HepG2 (cell line): Measurements from ENCODE around the gene EMP2. TPM values are rescaled to one million over a fixed set of nuclear protein-coding genes. Genes with fewer than 3 reads are reported as not detected.

Experiments
- AKAP8 ChIP-seq: sonication (generic); formaldehyde crosslinking; IDR thresholded peaks from 2 replicates; pipeline ENCODE4 v1.5.1; 2020; ENCODE audit warnings: mild to moderate bottlenecking, missing genetic modification reagents
- FLYWCH1 ChIP-seq: sonication (generic); formaldehyde crosslinking; IDR thresholded peaks from 2 replicates; pipeline ENCODE4 v1.8.1; 2023; ENCODE audit warnings: mild to moderate bottlenecking, missing genetic modification reagents
- HDAC2 ChIP-seq: sonication (generic); formaldehyde crosslinking; IDR thresholded peaks from 2 replicates; pipeline ENCODE4 v1.4.0; 2020; ENCODE audit warnings: missing genetic modification reagents
- JDP2 ChIP-seq: sonication (generic); formaldehyde crosslinking; IDR thresholded peaks from 2 replicates; pipeline ENCODE4 v1.8.1; 2022; ENCODE audit warnings: missing genetic modification reagents, borderline replicate concordance
- JUN ChIP-seq: sonication (generic); formaldehyde crosslinking; IDR thresholded peaks from 2 replicates; pipeline ENCODE4 v1.4.0; 2020; ENCODE audit warnings: mild to moderate bottlenecking, missing genetic modification reagents
- KDM4B ChIP-seq: sonication (generic); formaldehyde crosslinking; IDR thresholded peaks from 2 replicates; pipeline ENCODE4 v1.4.0; 2020; ENCODE audit warnings: missing genetic modification reagents
- KLF6 ChIP-seq: IDR thresholded peaks from 2 replicates; pipeline ENCODE4 v1.8.0; 2016; ENCODE audit warnings: missing biosample characterization, missing genetic modification reagents
- KLF9 ChIP-seq: IDR thresholded peaks from 2 replicates; pipeline ENCODE4 v1.6.1; 2016; ENCODE audit warnings: low read depth
- PLRG1 ChIP-seq: fragments of 450-650 bp; conservative IDR thresholded peaks from 2 replicates; pipeline ENCODE4 v1.6.1; 2016
- POLR2G ChIP-seq: fragments of 200-400 bp; formaldehyde crosslinking; IDR thresholded peaks from 2 replicates; pipeline ENCODE4 v1.6.1; 2018; ENCODE audit warnings: mild to moderate bottlenecking, low read depth, low read length, moderate library complexity
- STAT5B ChIP-seq: sonication (generic); formaldehyde crosslinking; IDR thresholded peaks from 2 replicates; pipeline ENCODE4 v1.4.0; 2020; ENCODE audit warnings: missing genetic modification reagents
- TCF12 ChIP-seq, 2 experiments: fragments of 450-650 bp in 1 of 2; sonication (generic) in 1 of 2; formaldehyde crosslinking in 1 of 2; IDR thresholded peaks; 2 replicates each; pipeline versions ENCODE4 v1.6.1 to v1.8.0; 2017 to 2022; ENCODE audit warnings: antibody characterized with exemption in 1 of 2, mild to moderate bottlenecking in 1 of 2, missing genetic modification reagents in 1 of 2, moderate library complexity in 1 of 2
- TMF1 ChIP-seq: sonication (generic); formaldehyde crosslinking; IDR thresholded peaks from 2 replicates; pipeline ENCODE4 v1.8.1; 2022; ENCODE audit warnings: low read depth, missing genetic modification reagents
- ZBTB20 ChIP-seq: sonication (generic); formaldehyde crosslinking; IDR thresholded peaks from 2 replicates; pipeline ENCODE4 v1.8.1; 2023; ENCODE audit warnings: missing genetic modification reagents, low read depth, mild to moderate bottlenecking, borderline replicate concordance
- ZFY ChIP-seq: sonication (generic); formaldehyde crosslinking; IDR thresholded peaks from 2 replicates; pipeline ENCODE4 v1.4.0; 2020; ENCODE audit warnings: missing genetic modification reagents
- ZFYVE20 ChIP-seq: sonication (generic); formaldehyde crosslinking; IDR thresholded peaks from 2 replicates; pipeline ENCODE4 v1.8.0; 2023; ENCODE audit warnings: low read depth, mild to moderate bottlenecking, moderate library complexity, missing genetic modification reagents, borderline replicate concordance
- ZNF557 ChIP-seq: sonication (generic); formaldehyde crosslinking; IDR thresholded peaks from 2 replicates; pipeline ENCODE4 v1.4.0; 2020; ENCODE audit warnings: missing genetic modification reagents
- ZNF75D ChIP-seq: sonication (generic); formaldehyde crosslinking; IDR thresholded peaks from 2 replicates; pipeline ENCODE4 v1.8.1; 2023; ENCODE audit warnings: missing genetic modification reagents, mild to moderate bottlenecking, borderline replicate concordance
- ZNF788 ChIP-seq: sonication (generic); formaldehyde crosslinking; IDR thresholded peaks from 2 replicates; pipeline ENCODE4 v1.5.0; 2020; ENCODE audit warnings: mild to moderate bottlenecking, missing genetic modification reagents, borderline replicate concordance
- polyA plus RNA-seq, 8 experiments: library from polyadenylated mRNA; depleted of rRNA in 3 of 8; stranded (reverse) in 7 of 8; unstranded in 1 of 8; fragments of >200 nt; fragmentation: Illumina TruSeq in 4 of 8; extraction: Trizol in 4 of 8; gene quantifications; 2 replicates each; pipeline versions ENCODE4 v1.2.1 to v1.2.3, GENCODE V29; 2011 to 2016; ENCODE audit warnings: low read depth in 4 of 8, missing spikeins in 1 of 8, mixed read lengths in 1 of 8; ENCODE audit not compliant: insufficient read depth in 1 of 8
- total RNA-seq, 5 experiments: library from RNA; depleted of rRNA; stranded (reverse); fragments of >200 nt; fragmentation: Illumina TruSeq; extraction: Trizol; gene quantifications; 2 replicates each; pipeline ENCODE4 v1.2.3, GENCODE V29; 2016; ENCODE audit warnings: low read depth in 1 of 5
- TF ChIP-seq, protein P1 (sequence below): sonication (generic); formaldehyde crosslinking; IDR thresholded peaks from 2 replicates; pipeline ENCODE4 v1.8.1; 2023; ENCODE audit warnings: mild to moderate bottlenecking, missing genetic modification reagents
- TF ChIP-seq, protein P2 (sequence below): IDR thresholded peaks from 2 replicates; pipeline ENCODE4 v1.6.1; 2018; ENCODE audit warnings: missing genetic modification reagents
- TF ChIP-seq, protein P3 (sequence below): sonication (generic); formaldehyde crosslinking; IDR thresholded peaks from 2 replicates; pipeline ENCODE4 v1.4.0; 2020; ENCODE audit warnings: missing genetic modification reagents
- TF ChIP-seq, protein P4 (sequence below): IDR thresholded peaks from 2 replicates; pipeline ENCODE4 v1.6.1; 2012; ENCODE audit warnings: inconsistent platforms

EMP2 gene
- total and polyA plus RNA-seq, 2 of the 13 experiments (the other 11 are each of a cell fraction or from before 2014, with no cell fraction given): 24.6 to 91.2 TPM

DNA sequence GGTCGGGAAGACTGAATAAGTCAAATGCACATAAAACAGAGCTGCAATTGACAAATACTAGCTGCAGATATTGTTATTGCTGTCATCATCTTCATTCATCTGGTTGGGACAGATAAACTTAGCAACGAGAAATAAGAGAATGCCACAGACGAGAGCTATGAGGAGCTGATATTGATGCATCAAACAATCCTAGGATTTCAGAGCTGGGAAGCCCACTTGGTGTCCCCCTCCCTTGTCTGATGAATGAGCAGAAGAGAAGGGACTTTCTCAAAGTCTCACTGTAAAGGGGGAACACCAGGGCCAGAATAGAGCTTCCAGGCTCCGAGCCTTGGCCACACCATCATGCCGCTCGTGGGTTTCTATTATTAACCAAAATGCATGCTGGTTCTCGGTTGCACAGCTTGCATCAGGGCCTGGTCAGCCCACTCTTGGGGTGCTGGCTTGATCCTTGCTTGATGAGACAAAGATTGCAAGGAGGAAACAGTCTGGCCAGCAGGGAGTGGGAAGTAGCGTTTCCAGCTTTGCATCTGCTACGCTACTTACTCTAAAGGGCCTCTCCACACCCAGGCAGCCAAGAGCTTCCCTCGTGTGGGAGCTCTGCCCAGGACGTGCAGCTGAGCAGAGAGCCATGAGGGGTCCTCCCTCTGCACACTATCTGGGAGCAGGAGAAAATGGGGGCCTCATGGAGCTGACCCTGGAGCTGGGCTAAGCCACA lies 28.4 kb upstream of the EMP2 start (continued):
- TF ChIP-seq, protein P1, sequence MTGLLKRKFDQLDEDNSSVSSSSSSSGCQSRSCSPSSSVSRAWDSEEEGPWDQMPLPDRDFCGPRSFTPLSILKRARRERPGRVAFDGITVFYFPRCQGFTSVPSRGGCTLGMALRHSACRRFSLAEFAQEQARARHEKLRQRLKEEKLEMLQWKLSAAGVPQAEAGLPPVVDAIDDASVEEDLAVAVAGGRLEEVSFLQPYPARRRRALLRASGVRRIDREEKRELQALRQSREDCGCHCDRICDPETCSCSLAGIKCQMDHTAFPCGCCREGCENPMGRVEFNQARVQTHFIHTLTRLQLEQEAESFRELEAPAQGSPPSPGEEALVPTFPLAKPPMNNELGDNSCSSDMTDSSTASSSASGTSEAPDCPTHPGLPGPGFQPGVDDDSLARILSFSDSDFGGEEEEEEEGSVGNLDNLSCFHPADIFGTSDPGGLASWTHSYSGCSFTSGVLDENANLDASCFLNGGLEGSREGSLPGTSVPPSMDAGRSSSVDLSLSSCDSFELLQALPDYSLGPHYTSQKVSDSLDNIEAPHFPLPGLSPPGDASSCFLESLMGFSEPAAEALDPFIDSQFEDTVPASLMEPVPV (CRISPR knock-in tag): no peak
- TF ChIP-seq AKAP8: no peak
- TF ChIP-seq, protein P2, sequence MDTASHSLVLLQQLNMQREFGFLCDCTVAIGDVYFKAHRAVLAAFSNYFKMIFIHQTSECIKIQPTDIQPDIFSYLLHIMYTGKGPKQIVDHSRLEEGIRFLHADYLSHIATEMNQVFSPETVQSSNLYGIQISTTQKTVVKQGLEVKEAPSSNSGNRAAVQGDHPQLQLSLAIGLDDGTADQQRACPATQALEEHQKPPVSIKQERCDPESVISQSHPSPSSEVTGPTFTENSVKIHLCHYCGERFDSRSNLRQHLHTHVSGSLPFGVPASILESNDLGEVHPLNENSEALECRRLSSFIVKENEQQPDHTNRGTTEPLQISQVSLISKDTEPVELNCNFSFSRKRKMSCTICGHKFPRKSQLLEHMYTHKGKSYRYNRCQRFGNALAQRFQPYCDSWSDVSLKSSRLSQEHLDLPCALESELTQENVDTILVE (CRISPR knock-in tag): no peak
- TF ChIP-seq, protein P3, sequence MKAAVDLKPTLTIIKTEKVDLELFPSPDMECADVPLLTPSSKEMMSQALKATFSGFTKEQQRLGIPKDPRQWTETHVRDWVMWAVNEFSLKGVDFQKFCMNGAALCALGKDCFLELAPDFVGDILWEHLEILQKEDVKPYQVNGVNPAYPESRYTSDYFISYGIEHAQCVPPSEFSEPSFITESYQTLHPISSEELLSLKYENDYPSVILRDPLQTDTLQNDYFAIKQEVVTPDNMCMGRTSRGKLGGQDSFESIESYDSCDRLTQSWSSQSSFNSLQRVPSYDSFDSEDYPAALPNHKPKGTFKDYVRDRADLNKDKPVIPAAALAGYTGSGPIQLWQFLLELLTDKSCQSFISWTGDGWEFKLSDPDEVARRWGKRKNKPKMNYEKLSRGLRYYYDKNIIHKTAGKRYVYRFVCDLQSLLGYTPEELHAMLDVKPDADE (CRISPR knock-in tag): no peak
- TF ChIP-seq HDAC2 (CRISPR knock-in tag): no peak; the same call in 1 of the 2 replicates
- TF ChIP-seq ZNF557 (CRISPR knock-in tag): no peak
- TF ChIP-seq FLYWCH1 (CRISPR knock-in tag): no peak
- TF ChIP-seq ZBTB20 (CRISPR knock-in tag): no peak
- TF ChIP-seq ZNF75D (CRISPR knock-in tag): no peak
- TF ChIP-seq KDM4B (CRISPR knock-in tag): no peak
- no peak for TF ChIP-seq POLR2G
- TF ChIP-seq JDP2 (CRISPR knock-in tag): no peak
- 0 out of 2 replicates have a peak, but pooled peaks have one; percentile 49 for TF ChIP-seq KLF9 (CRISPR knock-in tag)
- TF ChIP-seq TCF12 (IDR thresholded peaks at IDR 0.05): no peak
- TF ChIP-seq TCF12 (CRISPR knock-in tag; IDR thresholded peaks at IDR 0.05): no peak
- TF ChIP-seq JUN (CRISPR knock-in tag): no peak
- no peak for TF ChIP-seq ZFY
- no peak for TF ChIP-seq ZFYVE20
- TF ChIP-seq ZNF788: 0 out of 2 replicates have a peak, but pooled peaks have one; percentile 65
- TF ChIP-seq TMF1: no peak
- TF ChIP-seq STAT5B (CRISPR knock-in tag): no peak
- TF ChIP-seq, protein P4, sequence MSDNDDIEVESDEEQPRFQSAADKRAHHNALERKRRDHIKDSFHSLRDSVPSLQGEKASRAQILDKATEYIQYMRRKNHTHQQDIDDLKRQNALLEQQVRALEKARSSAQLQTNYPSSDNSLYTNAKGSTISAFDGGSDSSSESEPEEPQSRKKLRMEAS: peak; percentile 64; the same call in 1 of the 2 replicates
- TF ChIP-seq KLF6: no peak
- no peak for TF ChIP-seq PLRG1
